HepG2 (cell line): ENCODE results near the gene CARD8. TPM values are rescaled to one million over a fixed set of nuclear protein-coding genes. Genes with fewer than 3 reads are reported as not detected.

Source experiments
- E2F1 ChIP-seq: sonication (generic); formaldehyde crosslinking; IDR thresholded peaks from 2 replicates; pipeline ENCODE4 v1.5.0; 2020; ENCODE audit warnings: missing genetic modification reagents
- ELF1 ChIP-seq: sonication (generic); formaldehyde crosslinking; IDR thresholded peaks from 2 replicates; pipeline ENCODE4 v1.4.0; 2020; ENCODE audit warnings: missing genetic modification reagents
- ESRRA ChIP-seq: sonication (generic); formaldehyde crosslinking; IDR thresholded peaks from 2 replicates; pipeline ENCODE4 v1.5.1; 2020; ENCODE audit warnings: mild to moderate bottlenecking, low read depth, missing genetic modification reagents
- MNT ChIP-seq: fragments of 450-650 bp; IDR thresholded peaks from 2 replicates; pipeline ENCODE4 v1.6.1; 2016
- NCOA5 ChIP-seq: sonication (generic); formaldehyde crosslinking; IDR thresholded peaks from 2 replicates; pipeline ENCODE4 v1.4.0; 2020; ENCODE audit warnings: missing genetic modification reagents
- NFE2L2 ChIP-seq: fragments of 150-350 bp; IDR thresholded peaks from 2 replicates; pipeline ENCODE4 v1.6.1; 2014; ENCODE audit warnings: low read length
- NR2F6 ChIP-seq, 2 experiments: IDR thresholded peaks; 2 replicates each; pipeline ENCODE4 v1.6.1; 2016; ENCODE audit warnings: antibody characterized with exemption in 1 of 2, mild to moderate bottlenecking in 1 of 2
- PPARG ChIP-seq: conservative IDR thresholded peaks from 2 replicates; pipeline ENCODE4 v1.6.1; 2016; ENCODE audit warnings: missing biosample characterization, missing genetic modification reagents
- RARA ChIP-seq: IDR thresholded peaks from 2 replicates; pipeline ENCODE4 v1.6.1; 2016; ENCODE audit warnings: missing genetic modification reagents, missing compliant biosample characterization
- RXRB ChIP-seq: IDR thresholded peaks from 2 replicates; pipeline ENCODE4 v1.6.1; 2016; ENCODE audit warnings: borderline replicate concordance, missing genetic modification reagents, missing compliant biosample characterization
- SOX13 ChIP-seq, 3 experiments: fragments of 450-650 bp in 1 of 3; sonication (generic) in 1 of 3; formaldehyde crosslinking in 1 of 3; IDR thresholded peaks in 2 of 3; conservative IDR thresholded peaks in 1 of 3; 2 replicates each; pipeline versions ENCODE4 v1.5.0 to v1.6.1; 2016 to 2020; ENCODE audit warnings: antibody characterized with exemption in 1 of 3, mild to moderate bottlenecking in 1 of 3, missing compliant biosample characterization in 1 of 3, missing genetic modification reagents in 1 of 3, moderate library complexity in 1 of 3
- SP5 ChIP-seq: IDR thresholded peaks from 2 replicates; pipeline ENCODE4 v1.6.1; 2016; ENCODE audit warnings: low read depth, borderline replicate concordance
- ZNF142 ChIP-seq: sonication (generic); formaldehyde crosslinking; IDR thresholded peaks from 2 replicates; pipeline ENCODE4 v1.4.0; 2020; ENCODE audit warnings: missing genetic modification reagents
- ZNF557 ChIP-seq: sonication (generic); formaldehyde crosslinking; IDR thresholded peaks from 2 replicates; pipeline ENCODE4 v1.4.0; 2020; ENCODE audit warnings: missing genetic modification reagents
- ZNF687 ChIP-seq: sonication (generic); formaldehyde crosslinking; IDR thresholded peaks from 2 replicates; pipeline ENCODE4 v1.5.1; 2020; ENCODE audit warnings: mild to moderate bottlenecking, missing genetic modification reagents, moderate library complexity
- ZNF749 ChIP-seq: sonication (generic); formaldehyde crosslinking; IDR thresholded peaks from 2 replicates; pipeline ENCODE4 v1.8.0; 2022; ENCODE audit warnings: mild to moderate bottlenecking, missing genetic modification reagents, moderate library complexity, borderline replicate concordance
- polyA plus RNA-seq, 8 experiments: library from polyadenylated mRNA; depleted of rRNA in 3 of 8; stranded (reverse) in 7 of 8; unstranded in 1 of 8; fragments of >200 nt; fragmentation: Illumina TruSeq in 4 of 8; extraction: Trizol in 4 of 8; gene quantifications; 2 replicates each; pipeline versions ENCODE4 v1.2.1 to v1.2.3, GENCODE V29; 2011 to 2016; ENCODE audit warnings: low read depth in 4 of 8, missing spikeins in 1 of 8, mixed read lengths in 1 of 8; ENCODE audit not compliant: insufficient read depth in 1 of 8
- total RNA-seq, 5 experiments: library from RNA; depleted of rRNA; stranded (reverse); fragments of >200 nt; fragmentation: Illumina TruSeq; extraction: Trizol; gene quantifications; 2 replicates each; pipeline ENCODE4 v1.2.3, GENCODE V29; 2016; ENCODE audit warnings: low read depth in 1 of 5

Gene CARD8
- total and polyA plus RNA-seq, 2 of the 13 experiments (the other 11 are each of a cell fraction or from before 2014, with no cell fraction given), result 15.0 to 19.2 TPM

- TF ChIP-seq SOX13 (IDR thresholded peaks at IDR 0.05), result no peak; the same call in 1 of the 2 replicates
- TF ChIP-seq SOX13 (CRISPR knock-in tag; conservative IDR thresholded peaks at IDR 0.05 in 1 of 2, IDR thresholded peaks at IDR 0.05 in 1 of 2), result peak in 1 of 2 experiments; percentile 75; a peak in 2 of 4 replicates
- peak; percentile 28; the same call in 1 of the 2 replicates for TF ChIP-seq NR2F6 (IDR thresholded peaks at IDR 0.05)
- TF ChIP-seq NR2F6 (CRISPR knock-in tag; IDR thresholded peaks at IDR 0.05), result peak; percentile 73
- TF ChIP-seq ZNF749 (CRISPR knock-in tag), result peak; percentile 77; the same call in 1 of the 2 replicates
- peak; percentile 61; the same call in 1 of the 2 replicates for TF ChIP-seq E2F1 (CRISPR knock-in tag)
- peak; percentile 27; the same call in 1 of the 2 replicates for TF ChIP-seq SP5 (CRISPR knock-in tag)
- TF ChIP-seq ZNF142 (CRISPR knock-in tag), result 0 out of 2 replicates have a peak, but pooled peaks have one; percentile 22
- peak; percentile 81 for TF ChIP-seq RXRB (CRISPR knock-in tag)
- peak; percentile 69 for TF ChIP-seq ELF1 (CRISPR knock-in tag)
- no peak for TF ChIP-seq NCOA5 (CRISPR knock-in tag)
- no peak for TF ChIP-seq NFE2L2
- TF ChIP-seq ZNF557 (CRISPR knock-in tag), result no peak; the same call in 1 of the 2 replicates
- TF ChIP-seq RARA (CRISPR knock-in tag), result peak; percentile 61
- 0 out of 2 replicates have a peak, but pooled peaks have one; percentile 9 for TF ChIP-seq MNT
- TF ChIP-seq ESRRA (CRISPR knock-in tag), result peak; percentile 74
- 0 out of 2 replicates have a peak, but pooled peaks have one; percentile 31 for TF ChIP-seq PPARG (CRISPR knock-in tag)
- peak; percentile 84 for TF ChIP-seq ZNF687 (CRISPR knock-in tag)
Observed at GRCh38 chr19:48271531-48272151, 15.9 kb upstream of the CARD8 start (continued).
